GM18951 (cell line): ENCODE data around the gene CDYL.

Source experiments
- POLR2A ChIP-seq: IDR thresholded peaks from 4 replicates; pipeline ENCODE4 v1.6.1; 2011; ENCODE audit warnings: mild to moderate bottlenecking; ENCODE audit not compliant: insufficient read length, insufficient read depth; ENCODE audit errors: extremely low read depth
- in situ Hi-C: fragments of 300-500 bp; cut with MboI; formaldehyde crosslinking; loops from one replicate; pipeline ENCODE4 v1.12.0; 2022; ENCODE audit warnings: low sequenced_read_pairs, mixed read lengths, inconsistent platforms; ENCODE audit not compliant: unreplicated experiment

CDYL gene

GRCh38 chr6:4759997-4760396 is 16.2 kb upstream of the CDYL start:
- TF ChIP-seq POLR2A, result no peak
- in situ Hi-C loops, result no loop called here

DNA sequence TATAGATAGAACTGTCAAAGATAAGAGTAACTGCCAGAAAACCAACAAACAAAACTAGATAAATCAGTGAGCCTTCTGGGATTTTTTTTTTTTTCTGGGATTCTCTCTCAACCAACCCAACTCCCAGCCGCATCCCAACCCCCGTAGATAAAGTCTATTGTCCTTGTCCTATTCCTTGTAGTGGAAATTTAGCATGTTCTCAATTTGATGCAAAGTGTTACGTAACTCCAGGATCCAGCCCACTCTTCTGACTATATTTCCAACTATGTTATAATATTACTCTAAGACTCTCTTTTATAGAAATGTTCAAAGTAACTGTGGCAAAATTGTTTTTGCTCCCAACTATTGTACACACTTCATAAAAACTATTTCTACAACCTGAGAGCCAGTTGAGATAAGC is 15.4 kb upstream of the CDYL start:
- no peak for TF ChIP-seq POLR2A
- in situ Hi-C loops, result no loop called here

DNA sequence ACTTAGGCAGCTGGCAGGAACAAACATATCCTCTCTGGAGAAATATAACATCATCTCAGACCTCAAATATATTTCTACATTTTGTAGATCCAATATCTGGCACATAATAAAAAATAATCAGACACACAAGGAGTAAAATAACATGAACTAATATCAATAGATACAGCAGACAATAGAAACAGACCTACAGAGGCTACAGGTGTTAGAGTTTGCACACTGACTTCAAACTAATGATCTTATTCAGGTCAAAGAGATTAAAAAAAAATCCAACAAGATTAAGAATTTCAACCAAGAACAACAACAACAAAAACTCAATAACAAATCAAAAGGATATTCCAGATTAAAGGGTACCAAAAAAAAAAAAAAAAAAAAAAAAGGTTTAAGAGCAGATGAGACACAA is 13.9 kb upstream of the CDYL start:
- in situ Hi-C loops, result no loop called here

DNA sequence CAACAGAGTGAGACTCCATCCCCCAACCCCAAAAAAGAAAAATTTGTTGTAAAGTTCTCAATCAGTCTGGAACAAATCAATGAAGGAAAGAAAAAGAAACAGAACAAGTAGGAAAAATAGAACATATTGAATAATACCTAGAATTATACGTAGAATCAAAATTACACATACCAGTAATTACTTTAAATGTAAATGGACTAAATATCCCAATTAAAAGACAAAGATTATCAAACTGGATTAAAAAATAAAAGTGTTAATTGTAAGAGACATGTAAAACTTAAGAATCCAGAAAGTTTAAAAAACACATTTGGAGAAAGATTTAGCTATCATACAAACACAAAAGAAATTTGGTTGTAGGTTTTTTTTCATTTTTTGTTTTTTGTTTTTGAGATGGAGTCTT is 12.3 kb upstream of the CDYL start:
- no peak for TF ChIP-seq POLR2A
- in situ Hi-C loops, result no loop called here

More for the DNA sequence above, 13.9 kb upstream of the CDYL start:
- TF ChIP-seq POLR2A, result no peak

DNA sequence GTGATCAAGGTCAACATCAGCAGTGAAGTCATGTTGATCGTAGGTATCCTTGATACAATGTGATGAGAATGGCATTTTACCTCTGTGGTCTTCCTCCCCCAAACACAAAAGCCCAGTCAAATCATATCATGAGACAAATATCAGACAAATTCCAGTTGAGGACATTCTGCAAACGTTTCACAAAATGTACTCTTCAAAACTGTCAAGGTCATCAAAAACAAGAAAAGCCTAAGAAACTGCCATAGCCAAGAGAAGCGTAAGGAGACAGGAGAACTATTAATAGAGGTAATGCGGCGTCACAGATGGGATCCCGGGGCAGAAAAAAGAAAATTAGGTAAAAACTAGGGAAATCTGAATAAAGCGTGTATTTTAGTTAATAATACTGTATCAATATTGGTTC is 7.4 kb upstream of the CDYL start:
- in situ Hi-C loops, result no loop called here
- no peak for TF ChIP-seq POLR2A

GRCh38 chr6:4772750-4773149 is 3.5 kb upstream of the CDYL start:
- TF ChIP-seq POLR2A, result no peak
- in situ Hi-C loops, result no loop called here

GRCh38 chr6:4773181-4773580 is 3.0 kb upstream of the CDYL start:
- no peak for TF ChIP-seq POLR2A
- in situ Hi-C loops, result no loop called here

GRCh38 chr6:4774296-4774695 is 1.9 kb upstream of the CDYL start:
- in situ Hi-C loops, result no loop called here
- no peak for TF ChIP-seq POLR2A

DNA sequence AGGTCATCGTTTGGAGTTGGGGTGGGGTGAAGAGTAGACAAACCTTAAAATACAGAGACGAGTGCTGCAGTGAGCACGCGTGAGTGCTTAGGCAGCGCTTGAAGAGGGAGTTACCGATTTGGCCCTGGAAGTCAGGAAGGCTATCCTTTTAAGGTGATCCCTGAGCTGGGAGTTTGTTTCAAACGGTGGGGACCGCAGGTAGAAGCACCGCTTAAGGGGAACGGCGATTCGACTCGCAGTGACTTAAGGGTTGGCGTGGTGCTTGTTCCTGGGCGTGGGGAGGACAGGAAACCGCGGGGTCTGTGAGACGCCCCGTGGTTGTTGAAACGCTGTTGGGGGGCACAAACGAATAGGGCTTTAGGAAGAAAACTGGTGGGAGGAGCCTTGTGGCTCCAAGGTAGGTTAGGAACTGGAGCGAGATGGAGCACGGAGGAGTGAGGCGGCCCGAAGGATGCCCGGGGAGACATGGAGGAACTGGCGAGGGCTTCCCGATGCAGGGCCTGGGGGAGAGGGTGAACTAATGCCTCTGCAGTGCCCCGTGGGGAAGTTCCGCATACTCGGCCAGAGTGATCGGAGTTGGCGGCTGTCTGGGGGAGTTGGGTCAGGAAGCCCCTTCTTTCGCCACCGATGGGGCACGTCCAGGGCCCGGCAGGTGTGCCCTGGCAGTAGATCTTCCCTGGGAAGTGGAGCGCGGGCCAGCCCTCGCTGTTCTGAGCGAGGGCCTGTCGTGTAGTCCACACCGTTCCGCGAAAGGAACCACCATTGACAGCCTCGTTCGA is 1.3 kb upstream of the CDYL start:
- TF ChIP-seq POLR2A, result no peak
- in situ Hi-C loops, result no loop called here

- in situ Hi-C loops, result no loop called here
- TF ChIP-seq POLR2A, result no peak
Observed at GRCh38 chr6:4775494-4776130, 592 bp upstream of the CDYL start.

GRCh38 chr6:4776493-4777393 is 539 bp downstream of the CDYL start:
- in situ Hi-C loops, result no loop called here
- peak; percentile 29 for TF ChIP-seq POLR2A

- TF ChIP-seq POLR2A, result no peak
- in situ Hi-C loops, result no loop called here
Observed at GRCh38 chr6:4777394-4777935, 1.3 kb downstream of the CDYL start.

GRCh38 chr6:4778086-4778485 is 1.9 kb downstream of the CDYL start:
- in situ Hi-C loops, result no loop called here

More at GRCh38 chr6:4778086-4778485, 1.9 kb downstream of the CDYL start:
- no peak for TF ChIP-seq POLR2A
